Central memory CD4-positive, alpha-beta T cell (primary cell): ENCODE measurements around the gene CLDN19.
"Not testable (repeated sequence)": the region's sequence is repeated elsewhere in the genome, so short reads cannot be mapped to it uniquely, and the experiment has no call there.

Source experiments
- DNase-seq: peaks from one replicate; pipeline ENCODE4 v3.0.0; 2022

CLDN19 gene

GRCh38 chr1:42737257-42737656 is 2.8 kb downstream of the CLDN19 start:
- no peak for DNase-seq

GRCh38 chr1:42736571-42737200 is 3.4 kb downstream of the CLDN19 start:
- DNase-seq, result no peak

- DNase-seq, result no peak
These were observed 3.9 kb downstream of the CLDN19 start for GRCh38 chr1:42736152-42736551.

GRCh38 chr1:42735477-42736105 is 4.4 kb downstream of the CLDN19 start:
- no peak for DNase-seq

GRCh38 chr1:42735056-42735455 is 5.0 kb downstream of the CLDN19 start:
- DNase-seq, result no peak

- DNase-seq, result no peak
These were observed 5.6 kb downstream of the CLDN19 start for GRCh38 chr1:42734201-42735035.

- DNase-seq, result no peak
These were observed 6.4 kb downstream of the CLDN19 start for GRCh38 chr1:42733415-42734200.

- DNase-seq, result no peak
These were observed 7.8 kb downstream of the CLDN19 start for GRCh38 chr1:42732126-42732680.

- no peak for DNase-seq
These were observed 8.5 kb downstream of the CLDN19 start for GRCh38 chr1:42731585-42731984.

GRCh38 chr1:42730988-42731387 is 9.0 kb downstream of the CLDN19 start:
- no peak for DNase-seq

- DNase-seq, result no peak
These were observed 10.0 kb downstream of the CLDN19 start for GRCh38 chr1:42730002-42730401.

GRCh38 chr1:42725820-42726219 is 14.2 kb downstream of the CLDN19 start:
- not testable (repeated sequence) for DNase-seq

GRCh38 chr1:42723511-42723910 is 16.5 kb downstream of the CLDN19 start:
- no peak for DNase-seq

- DNase-seq, result not testable (repeated sequence)
These were observed 17.6 kb downstream of the CLDN19 start for GRCh38 chr1:42722403-42722802.

GRCh38 chr1:42721926-42722325 is 18.1 kb downstream of the CLDN19 start:
- no peak for DNase-seq

GRCh38 chr1:42720868-42721267 is 19.2 kb downstream of the CLDN19 start:
- DNase-seq, result no peak

GRCh38 chr1:42714441-42714840 is 25.6 kb downstream of the CLDN19 start:
- not testable (repeated sequence) for DNase-seq

GRCh38 chr1:42713293-42713692 is 26.7 kb downstream of the CLDN19 start:
- DNase-seq, result no peak

GRCh38 chr1:42712808-42713207 is 27.2 kb downstream of the CLDN19 start:
- DNase-seq, result not testable (repeated sequence)

- DNase-seq, result no peak
These were observed 36.1 kb downstream of the CLDN19 start for GRCh38 chr1:42703888-42704464.

- no peak for DNase-seq
These were observed 40.0 kb downstream of the CLDN19 start for GRCh38 chr1:42700006-42700405.

- no peak for DNase-seq
These were observed 41.8 kb downstream of the CLDN19 start for GRCh38 chr1:42698081-42698813.
